ENCODE results near the gene SLC2A6. TPM values are rescaled to one million over a fixed set of nuclear protein-coding genes. Genes with fewer than 3 reads are reported as not detected.

SLC2A6 gene
- total RNA-seq, 1 experiment from 2014 or later: 16.6 TPM

DNA sequence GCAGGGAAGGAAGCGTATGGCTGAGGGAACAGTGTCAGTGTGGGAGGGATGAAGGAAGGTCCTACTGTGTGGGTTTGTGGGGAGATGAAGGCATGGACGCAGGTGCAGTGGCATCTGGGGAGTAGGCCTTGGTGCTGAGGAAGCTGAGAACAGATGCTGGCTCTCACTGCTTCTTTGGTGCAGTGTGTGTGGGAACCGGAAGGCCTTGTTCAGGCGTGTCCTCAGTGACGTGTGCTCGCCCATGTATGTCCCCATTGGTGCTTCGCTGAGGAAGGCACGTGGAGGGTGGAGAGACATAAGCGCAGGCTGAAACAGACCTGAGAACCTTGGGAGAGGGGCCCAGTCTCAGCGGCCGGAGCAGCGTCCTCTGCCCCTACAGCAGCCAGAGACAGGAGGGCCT is 38.0 kb downstream of the SLC2A6 start:
- DNase-seq (ENCODE audit: low read depth): no peak

DNA sequence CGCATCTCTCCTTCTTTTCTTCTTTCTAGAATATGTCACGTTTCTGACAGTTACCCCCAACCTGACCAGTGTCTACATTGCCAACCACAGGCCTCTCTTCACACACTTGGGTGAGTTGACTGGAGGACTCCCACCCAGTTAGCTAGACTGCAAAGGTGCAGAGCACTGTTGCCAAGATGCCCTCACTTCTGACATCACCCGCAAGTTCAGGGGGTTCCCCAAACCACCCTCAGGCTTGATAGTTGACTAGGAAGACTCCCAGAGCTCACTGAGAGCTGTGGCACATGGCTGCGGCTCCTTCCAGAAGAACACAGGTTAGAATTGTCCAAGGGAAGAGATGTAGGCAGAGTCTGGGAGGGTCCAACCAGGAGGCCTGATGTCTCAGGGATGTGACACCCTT is 39.6 kb downstream of the SLC2A6 start:
- no peak for DNase-seq (ENCODE audit: low read depth)

DNA sequence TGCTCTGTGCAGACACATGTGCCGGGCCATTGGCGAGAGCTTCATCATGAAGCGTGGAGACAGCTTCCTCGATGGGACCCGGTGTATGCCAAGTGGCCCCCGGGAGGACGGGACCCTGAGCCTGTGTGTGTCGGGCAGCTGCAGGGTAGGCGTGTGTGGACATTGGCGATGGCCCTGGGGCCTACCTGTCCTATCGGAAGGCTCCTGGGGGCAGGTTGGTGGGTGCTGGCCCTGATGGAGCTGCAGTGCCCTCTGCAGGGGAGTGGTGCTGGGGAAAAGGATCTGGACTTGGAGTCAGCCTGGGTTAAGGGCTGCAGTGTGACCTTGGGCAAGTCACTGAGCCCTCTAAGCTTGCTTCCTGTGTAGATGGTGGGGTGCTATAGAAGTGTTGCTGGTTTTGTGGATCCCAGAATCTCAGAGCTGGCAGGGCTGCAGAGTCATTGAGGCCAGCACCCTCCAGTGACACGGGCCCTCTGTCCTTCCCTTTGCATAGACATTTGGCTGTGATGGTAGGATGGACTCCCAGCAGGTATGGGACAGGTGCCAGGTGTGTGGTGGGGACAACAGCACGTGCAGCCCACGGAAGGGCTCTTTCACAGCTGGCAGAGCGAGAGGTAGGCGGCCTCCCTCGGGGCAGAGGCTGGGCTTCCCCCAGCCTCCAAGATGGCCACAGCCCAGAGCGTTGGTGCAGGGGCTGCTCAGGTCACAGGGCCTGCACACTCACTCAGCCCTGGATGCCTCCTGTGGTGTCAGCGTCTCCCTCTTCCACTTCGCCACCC is 41.0 kb downstream of the SLC2A6 start:
- DNase-seq (ENCODE audit: low read depth): no peak

DNA sequence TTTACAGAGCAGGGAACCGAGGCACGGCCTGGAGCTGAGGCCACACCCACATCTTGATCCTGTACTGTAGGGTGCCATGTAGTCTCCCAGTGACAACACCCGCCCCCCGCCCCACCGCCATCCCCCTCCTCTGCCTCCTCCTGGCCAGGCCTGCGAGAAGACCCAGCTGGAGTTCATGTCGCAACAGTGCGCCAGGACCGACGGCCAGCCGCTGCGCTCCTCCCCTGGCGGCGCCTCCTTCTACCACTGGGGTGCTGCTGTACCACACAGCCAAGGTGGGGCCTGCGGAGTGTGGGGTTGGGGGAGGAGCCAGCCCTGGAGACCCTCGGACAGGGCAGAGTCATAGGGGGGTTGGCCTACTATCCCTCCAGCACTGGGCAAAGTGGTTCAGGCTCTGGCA is 42.2 kb downstream of the SLC2A6 start:
- no peak for DNase-seq (ENCODE audit: low read depth)

DNA sequence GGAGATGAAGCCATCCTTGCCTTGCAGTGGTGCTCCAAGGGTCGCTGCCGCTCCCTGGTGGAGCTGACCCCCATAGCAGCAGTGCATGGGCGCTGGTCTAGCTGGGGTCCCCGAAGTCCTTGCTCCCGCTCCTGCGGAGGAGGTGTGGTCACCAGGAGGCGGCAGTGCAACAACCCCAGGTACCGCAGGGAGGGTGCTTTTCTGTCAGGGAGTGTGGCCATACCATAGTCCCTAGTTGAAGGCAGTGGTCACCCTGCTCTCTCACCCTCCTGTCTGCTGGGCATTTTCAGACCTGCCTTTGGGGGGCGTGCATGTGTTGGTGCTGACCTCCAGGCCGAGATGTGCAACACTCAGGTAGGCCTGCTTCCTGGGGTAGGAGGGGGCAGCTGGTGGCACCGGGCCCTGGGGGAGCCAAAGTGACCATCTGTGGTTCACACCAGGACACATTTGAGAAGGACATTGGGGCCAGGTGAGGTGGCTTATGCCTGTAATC is 45.5 kb downstream of the SLC2A6 start:
- no peak for DNase-seq (ENCODE audit: low read depth)

DNA sequence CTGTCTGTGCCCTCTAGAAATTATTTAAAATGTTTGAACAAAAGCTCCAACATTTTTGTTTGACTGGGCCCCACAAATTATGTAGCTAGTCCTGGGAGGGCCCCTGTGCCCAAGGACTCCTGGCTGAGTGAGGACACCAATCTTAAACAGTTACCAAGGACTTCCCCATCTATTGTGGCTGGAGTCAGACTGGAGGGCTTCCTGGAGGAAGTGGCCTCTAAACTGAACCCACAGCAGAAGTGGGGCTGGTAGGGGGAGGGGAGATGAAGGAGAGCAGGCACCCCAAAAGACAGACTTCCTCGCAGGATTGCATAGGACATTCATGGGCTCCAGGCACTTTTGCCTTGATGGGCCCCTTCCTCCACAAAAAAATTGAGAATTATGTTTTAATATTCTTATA is 48.7 kb downstream of the SLC2A6 start:
- no peak for DNase-seq (ENCODE audit: low read depth)

DNA sequence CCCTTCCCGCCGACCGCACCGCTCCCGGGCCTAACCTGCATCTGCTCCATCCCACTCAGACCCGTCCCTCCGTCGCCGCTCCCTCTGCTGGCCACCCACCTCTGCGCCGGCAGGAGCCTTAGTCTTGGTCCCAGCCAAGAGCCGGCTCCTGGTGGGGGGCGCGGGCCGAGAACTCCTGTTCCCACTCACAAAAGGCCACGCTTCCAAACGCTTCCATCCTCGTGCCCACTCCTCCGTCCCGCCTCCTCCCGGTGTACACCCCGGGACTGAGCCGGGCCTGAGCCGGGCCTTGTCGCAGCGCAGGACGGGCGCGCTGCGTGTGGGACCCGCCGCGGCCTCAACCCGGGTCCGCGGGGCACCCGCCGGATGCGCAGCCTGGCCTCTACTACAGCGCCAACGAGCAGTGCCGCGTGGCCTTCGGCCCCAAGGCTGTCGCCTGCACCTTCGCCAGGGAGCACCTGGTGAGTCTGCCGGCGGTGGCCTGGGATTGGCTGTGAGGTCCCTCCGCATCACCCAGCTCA is 49.2 kb downstream of the SLC2A6 start:
- no peak for DNase-seq (ENCODE audit: low read depth)

DNA sequence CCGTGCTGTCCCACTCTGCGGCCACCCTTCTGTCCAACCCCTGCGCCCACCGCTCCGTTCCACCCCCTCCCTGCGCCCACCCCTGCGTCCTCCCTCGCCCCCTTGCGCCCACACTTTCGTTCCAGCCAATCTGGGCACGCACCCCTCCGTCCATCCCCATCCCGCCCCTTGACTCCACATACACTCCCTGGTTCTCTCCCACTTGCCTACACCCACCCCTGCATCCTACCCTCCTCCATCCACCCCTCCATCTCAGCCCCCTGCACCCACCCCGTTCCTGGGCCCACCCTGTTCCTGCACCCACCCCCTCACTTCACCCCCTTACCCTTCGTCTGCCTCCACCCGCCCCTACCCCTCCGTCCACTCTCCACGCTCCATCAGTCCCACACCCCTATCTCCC is 49.7 kb downstream of the SLC2A6 start:
- DNase-seq (ENCODE audit: low read depth): no peak

DNA sequence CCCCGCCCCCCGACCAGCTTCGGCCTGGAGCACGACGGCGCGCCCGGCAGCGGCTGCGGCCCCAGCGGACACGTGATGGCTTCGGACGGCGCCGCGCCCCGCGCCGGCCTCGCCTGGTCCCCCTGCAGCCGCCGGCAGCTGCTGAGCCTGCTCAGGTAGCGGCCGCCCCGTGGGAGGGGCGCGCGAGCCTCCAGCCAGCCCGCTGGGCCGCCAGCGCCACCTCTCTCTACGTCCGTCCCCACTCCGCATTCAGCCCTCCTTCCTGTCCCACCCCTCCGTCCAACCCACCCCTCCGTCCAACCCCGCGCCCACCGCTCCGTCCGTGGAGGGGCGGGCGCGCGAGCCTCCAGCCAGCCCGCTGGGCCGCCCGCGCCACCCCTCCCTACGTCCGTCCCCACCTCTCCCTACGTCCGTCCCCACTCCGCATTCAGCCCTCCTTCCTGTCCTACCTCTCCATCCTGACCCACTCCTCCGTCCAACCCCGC is 50.2 kb downstream of the SLC2A6 start:
- no peak for DNase-seq (ENCODE audit: low read depth)

DNA sequence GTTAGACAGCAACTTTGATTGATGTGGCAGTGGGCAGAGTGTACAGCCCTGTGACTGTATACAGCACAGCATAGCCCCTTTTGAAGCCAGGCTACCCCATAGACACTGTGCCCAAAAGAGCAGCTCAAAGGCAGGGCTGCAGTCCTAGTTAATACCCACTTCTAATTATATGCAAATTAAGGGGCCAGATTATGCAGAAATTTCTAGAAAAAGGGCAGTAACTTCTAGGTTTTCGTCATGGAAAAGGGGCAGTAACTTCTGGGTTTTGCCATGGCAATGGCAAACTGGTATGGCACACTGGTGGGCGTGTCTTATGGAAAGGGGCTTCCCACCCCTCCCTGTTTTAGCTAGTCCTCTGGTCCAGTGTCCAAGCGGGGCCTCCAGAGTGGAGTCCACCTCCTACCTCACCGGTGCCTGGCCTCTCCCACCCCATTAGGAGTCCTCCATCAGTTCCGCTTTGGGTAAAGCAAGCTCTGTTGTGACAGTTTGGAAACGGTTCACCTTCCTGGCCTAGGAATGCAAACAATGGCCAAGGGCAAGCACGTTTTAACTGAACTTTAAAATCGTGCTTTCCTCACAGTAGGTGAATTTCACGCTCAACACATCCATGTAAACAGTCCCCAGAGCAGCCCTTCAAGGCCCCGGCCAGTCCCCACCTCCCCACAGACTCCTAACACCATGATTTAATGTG is 51.1 kb downstream of the SLC2A6 start:
- no peak for DNase-seq (ENCODE audit: low read depth)

DNA sequence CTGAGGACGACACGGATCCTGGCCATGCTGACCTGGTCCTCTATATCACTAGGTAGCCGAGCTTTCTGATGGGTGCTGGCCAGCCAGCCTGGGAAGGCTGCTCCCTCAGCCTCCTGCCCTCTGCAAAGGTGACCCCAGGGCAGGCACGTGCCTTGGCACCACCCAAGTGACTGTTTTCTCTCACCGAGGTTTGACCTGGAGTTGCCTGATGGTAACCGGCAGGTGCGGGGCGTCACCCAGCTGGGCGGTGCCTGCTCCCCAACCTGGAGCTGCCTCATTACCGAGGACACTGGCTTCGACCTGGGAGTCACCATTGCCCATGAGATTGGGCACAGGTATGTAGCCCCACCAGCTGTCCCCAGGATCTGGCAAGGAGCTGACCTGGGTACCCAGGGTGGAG is 52.9 kb downstream of the SLC2A6 start:
- DNase-seq (ENCODE audit: low read depth): no peak

DNA sequence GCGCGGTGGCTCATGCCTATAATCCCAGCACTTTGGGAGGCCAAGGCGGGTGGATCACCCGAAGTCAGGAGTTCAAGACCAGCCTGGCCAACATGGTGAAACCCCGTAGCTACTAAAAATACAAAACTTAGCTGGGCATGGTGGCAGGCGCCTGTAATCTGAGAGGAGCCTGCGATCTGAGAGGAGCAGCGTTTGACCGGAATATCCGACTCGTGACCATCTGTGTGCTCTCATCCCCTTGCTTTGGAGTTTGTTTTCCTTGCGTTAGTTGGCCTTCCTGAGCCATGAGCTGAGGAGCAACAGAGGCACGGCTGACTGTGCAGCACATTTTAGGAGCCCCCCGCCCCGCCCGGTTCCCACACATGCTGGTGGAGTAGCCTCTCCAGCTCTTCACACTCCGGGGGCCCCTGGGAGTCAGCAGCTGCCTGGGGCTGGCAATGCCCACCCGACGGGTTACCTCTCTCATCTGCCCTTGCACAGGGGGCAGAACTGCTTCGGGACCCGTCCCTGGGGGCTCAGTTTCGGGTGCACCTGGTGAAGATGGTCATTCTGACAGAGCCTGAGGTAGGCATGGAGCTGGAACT is 53.8 kb downstream of the SLC2A6 start:
- DNase-seq (ENCODE audit: low read depth): no peak

DNA sequence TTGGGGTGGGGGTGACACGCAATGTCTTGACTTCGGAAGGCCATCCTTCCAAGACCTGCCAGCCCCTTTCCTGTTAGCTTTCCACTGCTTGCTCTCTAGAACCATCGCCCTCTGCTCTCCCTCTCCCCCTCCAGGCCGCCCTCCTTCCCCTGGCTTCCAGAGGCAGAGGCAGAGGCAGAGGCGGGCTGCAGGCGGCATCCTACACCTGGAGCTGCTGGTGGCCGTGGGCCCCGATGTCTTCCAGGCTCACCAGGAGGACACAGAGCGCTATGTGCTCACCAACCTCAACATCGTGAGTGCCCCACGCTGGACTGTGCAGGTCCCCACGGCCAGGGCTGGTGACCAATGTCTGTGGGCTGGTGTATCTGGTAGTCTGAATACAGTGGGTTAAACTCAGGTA is 54.7 kb downstream of the SLC2A6 start:
- no peak for DNase-seq (ENCODE audit: low read depth)

DNA sequence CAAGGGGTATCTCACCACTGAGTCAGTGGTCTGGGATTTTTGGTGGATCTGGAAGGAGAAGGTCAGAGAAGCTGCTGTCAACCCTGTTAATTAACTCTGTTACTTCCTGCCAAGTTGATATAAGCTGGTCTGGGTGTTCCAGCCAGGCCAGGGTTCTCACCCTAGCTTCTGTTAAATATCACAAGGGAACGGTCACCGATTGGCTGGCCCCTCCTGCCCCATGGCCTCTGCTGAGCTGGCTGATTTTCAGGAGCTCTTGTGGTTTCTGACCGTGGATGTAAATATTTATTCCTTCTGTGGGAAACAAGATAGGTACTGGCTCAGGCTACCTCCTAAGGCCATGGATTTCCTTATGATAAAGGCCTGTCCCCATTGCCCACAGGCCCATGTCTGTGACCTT is 55.7 kb downstream of the SLC2A6 start:
- no peak for DNase-seq (ENCODE audit: low read depth)

DNA sequence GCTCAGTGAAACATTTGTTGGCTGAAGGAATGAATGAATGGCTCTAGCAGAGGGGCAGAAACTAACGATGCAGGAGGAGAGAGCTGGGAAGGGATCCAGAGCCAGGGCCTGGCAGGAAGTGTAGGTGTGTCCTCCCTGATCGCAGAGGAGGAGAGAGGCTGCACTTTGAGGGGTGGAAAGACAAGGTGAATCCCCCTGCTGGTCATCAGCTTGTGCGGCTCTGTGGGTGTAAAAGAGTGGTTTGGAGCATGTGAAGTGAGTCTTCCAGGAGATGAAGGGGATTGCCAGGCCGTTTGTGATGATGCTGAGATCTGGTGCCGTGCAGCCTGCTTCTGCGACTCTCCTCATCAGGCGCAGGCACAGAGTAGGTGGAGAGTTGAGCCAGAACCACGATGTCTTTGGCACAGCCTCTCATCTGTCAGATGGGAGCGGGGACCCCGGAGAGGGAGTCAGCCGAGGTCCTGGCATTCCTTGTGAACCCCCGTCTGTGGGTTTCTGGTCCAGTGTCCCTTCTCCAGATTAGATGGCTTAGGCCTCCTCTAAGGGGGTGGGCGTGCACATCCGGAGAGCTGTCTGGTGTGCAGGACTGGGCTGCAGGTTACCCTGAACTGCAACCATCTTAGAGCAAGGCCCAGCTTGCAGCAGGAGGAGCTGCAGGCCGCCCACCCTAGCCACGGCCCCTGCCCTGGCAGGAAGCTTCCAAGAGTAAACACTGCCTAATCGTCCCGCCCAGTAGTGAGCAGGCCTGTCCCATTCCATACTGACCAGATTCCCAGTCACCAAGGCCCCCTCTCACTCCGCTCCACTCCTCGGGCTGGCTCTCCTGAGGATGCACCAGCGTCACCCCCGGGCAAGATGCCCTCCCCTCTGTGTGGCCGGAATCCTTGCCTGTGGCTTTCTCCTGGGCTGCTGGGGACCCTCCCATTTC is 57.0 kb downstream of the SLC2A6 start, which contains the start of gene ADAMTS13:
TSS of gene ADAMTS13 (plus strand) at position 753 of the 928 bp plus-strand sequence. CDS start at position 830, 77 bp downstream.
- DNase-seq (ENCODE audit: low read depth): no peak

Other genes starting within 250 kb of the SLC2A6 start
- gene ABO, start 203.9 kb downstream of the SLC2A6 start, total RNA-seq (2014; rRNA removed): not detected in 2 replicates
- 26.8 and 27.8 TPM in 2 replicates for gene SURF6, start 142.9 kb downstream of the SLC2A6 start, total RNA-seq (2014; rRNA removed)
- 28.5 and 30.5 TPM in 2 replicates for gene MED22, start 131.0 kb downstream of the SLC2A6 start, total RNA-seq (2014; rRNA removed)
- 2,137 and 2,163 TPM in 2 replicates for gene RPL7A, start 130.9 kb downstream of the SLC2A6 start, total RNA-seq (2014; rRNA removed)
- gene SURF1, start 122.6 kb downstream of the SLC2A6 start, total RNA-seq (2014; rRNA removed): 12.2 and 22.8 TPM in 2 replicates
- 25.3 and 29.6 TPM in 2 replicates for gene SURF2, start 122.5 kb downstream of the SLC2A6 start, total RNA-seq (2014; rRNA removed)
- gene SURF4, start 103.0 kb downstream of the SLC2A6 start, total RNA-seq (2014; rRNA removed): 456 and 465 TPM in 2 replicates
- 0.45 and 1.4 TPM in 2 replicates for gene STKLD1, start 102.7 kb downstream of the SLC2A6 start, total RNA-seq (2014; rRNA removed)
- 21.0 and 23.6 TPM in 2 replicates for gene REXO4, start 61.1 kb downstream of the SLC2A6 start, total RNA-seq (2014; rRNA removed)
- gene ADAMTS13, start 56.7 kb downstream of the SLC2A6 start, total RNA-seq (2014; rRNA removed): 1.6 and 2.3 TPM in 2 replicates
- gene CACFD1, start 19.1 kb downstream of the SLC2A6 start, total RNA-seq (2014; rRNA removed): 7.4 and 8.2 TPM in 2 replicates
- gene MYMK, start 45.9 kb upstream of the SLC2A6 start, total RNA-seq (2014; rRNA removed): 0.63 TPM in 1 of 2 replicates, not detected in the other
- 0.32 TPM in 1 of 2 replicates, not detected in the other for gene ADAMTSL2, start 55.6 kb upstream of the SLC2A6 start, total RNA-seq (2014; rRNA removed)
- not detected in 2 replicates for gene FAM163B, start 130.3 kb upstream of the SLC2A6 start, total RNA-seq (2014; rRNA removed)
- gene DBH, start 157.3 kb upstream of the SLC2A6 start, total RNA-seq (2014; rRNA removed): not detected in 2 replicates